Neural crest cell (in vitro differentiated cells): ENCODE data around the gene CD180. TPM values are rescaled to one million over a fixed set of nuclear protein-coding genes. Genes with fewer than 3 reads are reported as not detected.

Source experiments
- DNase-seq: peaks from one replicate; pipeline ENCODE4 v3.0.0; 2021; ENCODE audit warnings: low read depth, mixed read lengths, low spot score
- H3K27ac Mint-ChIP-seq: one replicate; pipeline ENCODE4 v1.8.0; 2021; ENCODE audit warnings: mild to moderate bottlenecking, mixed read lengths; ENCODE audit not compliant: unreplicated experiment
- H3K27me3 Mint-ChIP-seq: 2 replicates; pipeline ENCODE4 v1.8.0; 2021; ENCODE audit warnings: low read depth, mild to moderate bottlenecking, mixed read lengths
- H3K36me3 Mint-ChIP-seq: 2 replicates; pipeline ENCODE4 v1.8.0; 2021; ENCODE audit warnings: low read depth, mild to moderate bottlenecking, mixed read lengths
- H3K4me1 Mint-ChIP-seq: 2 replicates; pipeline ENCODE4 v1.8.0; 2021; ENCODE audit warnings: mixed read lengths
- H3K4me3 Mint-ChIP-seq: one replicate; pipeline ENCODE4 v1.8.0; 2021; ENCODE audit warnings: mild to moderate bottlenecking, mixed read lengths
- H3K9me3 Mint-ChIP-seq: 2 replicates; pipeline ENCODE4 v1.8.0; 2021; ENCODE audit warnings: mixed read lengths
- long read RNA-seq: library from polyadenylated mRNA; unstranded; transcript quantifications from one replicate; pipeline ENCODE4 v2.0.0, GENCODE V29; 2020
- total RNA-seq: library from RNA; stranded (reverse); gene quantifications from 2 replicates; pipeline ENCODE4 v1.2.1, GENCODE V29; 2021
- TF ChIP-seq, protein P1 (sequence below): fragments of 200-600 bp; sonication (generic); conservative IDR thresholded peaks from 2 replicates; pipeline ENCODE4 v1.5.0; 2021; ENCODE audit warnings: antibody characterized with exemption, mild to moderate bottlenecking

Gene CD180
- not detected in 2 replicates for total RNA-seq
- long read RNA-seq = 0 reads

GRCh38 chr5:67196537-67197059 lies at the start of gene CD180:
Gene CD180 (minus strand): TSS chr5:67196799. CDS start chr5:67196641, 158 bp downstream.
- H3K4me3 Mint-ChIP-seq = no peak within 1 kb of the TSS
- H3K4me1 Mint-ChIP-seq = no peaks in the 10 kb centered on the region
- peaks cover 3% of the 10 kb centered on the region for H3K36me3 Mint-ChIP-seq
- H3K27me3 Mint-ChIP-seq = no peaks in the 10 kb centered on the region
- H3K27ac Mint-ChIP-seq = peak within 1 kb of the TSS; percentile 79
- TF ChIP-seq, protein P1, sequence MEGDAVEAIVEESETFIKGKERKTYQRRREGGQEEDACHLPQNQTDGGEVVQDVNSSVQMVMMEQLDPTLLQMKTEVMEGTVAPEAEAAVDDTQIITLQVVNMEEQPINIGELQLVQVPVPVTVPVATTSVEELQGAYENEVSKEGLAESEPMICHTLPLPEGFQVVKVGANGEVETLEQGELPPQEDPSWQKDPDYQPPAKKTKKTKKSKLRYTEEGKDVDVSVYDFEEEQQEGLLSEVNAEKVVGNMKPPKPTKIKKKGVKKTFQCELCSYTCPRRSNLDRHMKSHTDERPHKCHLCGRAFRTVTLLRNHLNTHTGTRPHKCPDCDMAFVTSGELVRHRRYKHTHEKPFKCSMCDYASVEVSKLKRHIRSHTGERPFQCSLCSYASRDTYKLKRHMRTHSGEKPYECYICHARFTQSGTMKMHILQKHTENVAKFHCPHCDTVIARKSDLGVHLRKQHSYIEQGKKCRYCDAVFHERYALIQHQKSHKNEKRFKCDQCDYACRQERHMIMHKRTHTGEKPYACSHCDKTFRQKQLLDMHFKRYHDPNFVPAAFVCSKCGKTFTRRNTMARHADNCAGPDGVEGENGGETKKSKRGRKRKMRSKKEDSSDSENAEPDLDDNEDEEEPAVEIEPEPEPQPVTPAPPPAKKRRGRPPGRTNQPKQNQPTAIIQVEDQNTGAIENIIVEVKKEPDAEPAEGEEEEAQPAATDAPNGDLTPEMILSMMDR = no peak
- peaks cover 6% of the 10 kb centered on the region for H3K9me3 Mint-ChIP-seq
- no peak for DNase-seq

DNA sequence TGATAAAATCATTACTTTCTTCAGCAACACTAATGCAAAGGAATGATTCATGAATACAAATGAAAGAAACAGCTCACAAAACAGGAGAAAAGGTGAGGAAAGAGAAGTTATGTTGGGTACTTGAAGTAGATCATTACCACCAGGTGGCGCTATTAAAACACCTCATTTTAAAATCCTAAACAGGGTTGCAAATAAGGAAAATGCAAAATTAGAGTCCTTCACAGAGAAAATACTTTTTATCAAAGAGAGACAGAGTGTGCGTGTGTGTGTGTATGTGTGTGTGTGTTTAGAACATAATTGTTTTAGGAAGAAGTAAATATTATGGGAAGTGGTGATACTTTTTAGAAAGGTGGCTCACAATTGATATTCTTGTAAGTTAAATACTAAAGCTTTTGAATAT lies 49.5 kb upstream of the CD180 start:
- peak; percentile 30 for DNase-seq
- Mint-ChIP-seq H3K36me3 (no peaks in the 10 kb centered on the region), H3K4me3 (no peak overlapping the region), H3K9me3 (no peaks in the 10 kb centered on the region), H3K27me3 (no peaks in the 10 kb centered on the region), H3K4me1 (peaks cover 13% of the 10 kb centered on the region), H3K27ac (no peak overlapping the region)
- TF ChIP-seq, protein P1 = peak; percentile 87

DNA sequence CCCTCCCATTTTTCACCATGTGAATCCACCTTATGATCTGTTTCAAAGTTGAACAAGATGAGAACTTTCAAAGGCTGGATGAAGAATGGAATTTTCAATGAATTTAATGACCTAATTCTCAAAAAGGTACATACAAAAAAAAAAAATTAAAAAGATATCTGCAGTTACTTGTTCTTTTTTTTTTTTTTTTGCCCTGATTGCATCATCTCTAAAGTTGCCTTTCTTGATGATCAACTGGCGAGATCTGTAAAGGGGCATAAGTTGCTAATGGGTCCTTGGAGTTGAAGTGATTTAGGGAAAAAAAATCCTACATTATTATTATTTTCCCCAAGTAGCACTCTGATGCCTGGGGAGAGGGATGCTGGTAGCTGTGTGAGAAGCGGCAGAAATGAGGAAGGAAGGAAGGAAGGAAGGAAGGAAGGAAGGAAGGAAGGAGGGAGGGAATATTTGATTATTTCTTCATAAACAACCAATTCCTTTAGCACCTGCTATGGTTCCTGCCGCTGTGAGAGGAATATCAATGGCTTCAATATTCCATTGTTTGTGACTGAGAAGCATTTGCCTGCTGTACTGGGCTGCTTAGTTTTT lies 48.8 kb upstream of the CD180 start:
- H3K4me3 Mint-ChIP-seq = no peak overlapping the region
- no peak for DNase-seq
- H3K4me1 Mint-ChIP-seq = peaks cover 13% of the 10 kb centered on the region
- no peaks in the 10 kb centered on the region for H3K36me3 Mint-ChIP-seq
- TF ChIP-seq, protein P1 = no peak
- no peaks in the 10 kb centered on the region for H3K27me3 Mint-ChIP-seq
- no peaks in the 10 kb centered on the region for H3K9me3 Mint-ChIP-seq
- no peak overlapping the region for H3K27ac Mint-ChIP-seq

DNA sequence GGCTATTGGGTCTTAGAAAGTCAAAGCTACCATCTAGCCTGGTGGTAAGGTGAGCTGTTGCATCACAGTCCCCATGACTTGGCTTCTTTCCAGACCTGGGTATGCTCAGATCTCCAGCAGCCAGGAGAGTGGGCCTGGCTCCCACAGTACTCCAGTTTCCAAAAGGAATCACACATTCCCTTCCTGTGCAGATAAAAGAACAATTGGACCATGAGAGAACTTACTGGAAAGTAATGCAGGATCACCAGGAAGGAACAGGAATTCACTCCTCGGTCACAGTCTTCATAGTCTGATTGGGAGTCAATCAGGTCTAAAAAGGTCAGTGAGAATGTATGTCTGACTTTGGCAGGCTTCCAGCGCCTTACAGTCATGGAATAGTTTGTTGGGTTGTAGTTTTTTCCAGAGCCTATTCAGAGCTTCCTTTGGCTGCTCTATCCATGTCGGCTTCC lies 47.8 kb upstream of the CD180 start:
- no peak overlapping the region for H3K27ac Mint-ChIP-seq
- no peaks in the 10 kb centered on the region for H3K36me3 Mint-ChIP-seq
- TF ChIP-seq, protein P1 = no peak
- peaks cover 13% of the 10 kb centered on the region for H3K4me1 Mint-ChIP-seq
- no peaks in the 10 kb centered on the region for H3K27me3 Mint-ChIP-seq
- no peak for DNase-seq
- H3K4me3 Mint-ChIP-seq = no peak overlapping the region
- H3K9me3 Mint-ChIP-seq = no peaks in the 10 kb centered on the region

DNA sequence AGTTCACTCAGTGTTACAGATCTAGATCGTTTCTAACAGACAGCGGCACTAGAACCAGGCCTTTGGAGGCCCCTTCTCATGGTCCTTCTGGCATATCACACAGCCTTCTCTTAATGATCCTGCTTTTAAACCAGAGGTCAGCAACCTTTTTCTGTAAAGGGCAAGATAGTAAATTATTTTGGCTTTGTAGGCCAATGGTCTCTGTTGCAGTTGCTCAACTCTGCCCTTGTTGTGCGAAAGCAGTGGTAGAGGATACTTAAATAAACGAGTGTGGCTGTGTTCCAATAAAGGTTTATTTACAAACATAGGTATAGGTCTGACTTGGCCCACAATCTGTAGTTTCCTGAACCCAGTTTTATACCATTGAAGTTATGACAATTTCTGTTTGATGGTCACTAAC lies 47.3 kb upstream of the CD180 start:
- TF ChIP-seq, protein P1 = no peak
- Mint-ChIP-seq H3K27ac (no peak overlapping the region), H3K4me3 (no peak overlapping the region), H3K27me3 (no peaks in the 10 kb centered on the region), H3K9me3 (no peaks in the 10 kb centered on the region), H3K4me1 (peaks cover 13% of the 10 kb centered on the region), H3K36me3 (no peaks in the 10 kb centered on the region)
- no peak for DNase-seq
